DOHH2 (cell line): ENCODE data around the gene TIMP3.

Experiments
- CTCF ChIP-seq: fragments of 200-600 bp; sonication (generic); IDR thresholded peaks from one replicate; pipeline ENCODE4 v1.5.1; 2014; ENCODE audit warnings: antibody characterized with exemption, mild to moderate bottlenecking, low read depth, low read length; ENCODE audit not compliant: poor library complexity, severe bottlenecking
- EZH2phosphoT487 ChIP-seq: fragments of 200-600 bp; sonication (generic); IDR thresholded peaks from 2 replicates; pipeline ENCODE4 v1.6.1; 2017; ENCODE audit warnings: borderline replicate concordance, mild to moderate bottlenecking, antibody characterized with exemption, low read length, moderate library complexity, mixed read lengths

GRCh38 chr22:32870474-32870873, 69.0 kb downstream of the TIMP3 start:
- TF ChIP-seq CTCF: no peak
- TF ChIP-seq EZH2phosphoT487: no peak
